ENCODE results near the gene LRMDA.

The LRMDA gene

GRCh38 chr10:76242956-76243355 lies 811.5 kb downstream of the LRMDA start:
- in situ Hi-C loops (cut with HindIII; ENCODE audit: low sequenced_read_pairs) = no loop called here
- TF ChIP-seq CTCF (IDR thresholded peaks at IDR 0.05; ENCODE audit: low read depth, low read length) = no peak
- DNase-seq (ENCODE audit: low read depth, low spot score) = no peak
- H3K4me3 ChIP-seq (ENCODE audit: low read depth, low read length) = no peak overlapping the region

GRCh38 chr10:76244061-76244686 lies 812.8 kb downstream of the LRMDA start:
- no peak for TF ChIP-seq CTCF (IDR thresholded peaks at IDR 0.05; ENCODE audit: low read depth, low read length)
- no peak overlapping the region for H3K4me3 ChIP-seq (ENCODE audit: low read depth, low read length)
- DNase-seq (ENCODE audit: low read depth, low spot score) = no peak
- in situ Hi-C loops (cut with HindIII; ENCODE audit: low sequenced_read_pairs) = no loop called here

GRCh38 chr10:76245951-76246495 lies 814.6 kb downstream of the LRMDA start:
- DNase-seq (ENCODE audit: low read depth, low spot score) = no peak
- TF ChIP-seq CTCF (IDR thresholded peaks at IDR 0.05; ENCODE audit: low read depth, low read length) = no peak
- in situ Hi-C loops (cut with HindIII; ENCODE audit: low sequenced_read_pairs) = no loop called here
- no peak overlapping the region for H3K4me3 ChIP-seq (ENCODE audit: low read depth, low read length)

- TF ChIP-seq CTCF (IDR thresholded peaks at IDR 0.05; ENCODE audit: low read depth, low read length) = no peak
- H3K4me3 ChIP-seq (ENCODE audit: low read depth, low read length) = no peak overlapping the region
- no peak for DNase-seq (ENCODE audit: low read depth, low spot score)
- in situ Hi-C loops (cut with HindIII; ENCODE audit: low sequenced_read_pairs) = no loop called here
Measured at GRCh38 chr10:76248649-76249200, 817.3 kb downstream of the LRMDA start.

GRCh38 chr10:76251841-76252671 lies 820.6 kb downstream of the LRMDA start:
- no peak overlapping the region for H3K4me3 ChIP-seq (ENCODE audit: low read depth, low read length)
- TF ChIP-seq CTCF (IDR thresholded peaks at IDR 0.05; ENCODE audit: low read depth, low read length) = no peak
- in situ Hi-C loops (cut with HindIII; ENCODE audit: low sequenced_read_pairs) = no loop called here
- DNase-seq (ENCODE audit: low read depth, low spot score) = peak; percentile 92

GRCh38 chr10:76252733-76253132 lies 821.3 kb downstream of the LRMDA start:
- TF ChIP-seq CTCF (IDR thresholded peaks at IDR 0.05; ENCODE audit: low read depth, low read length) = no peak
- no peak for DNase-seq (ENCODE audit: low read depth, low spot score)
- no peak overlapping the region for H3K4me3 ChIP-seq (ENCODE audit: low read depth, low read length)
- in situ Hi-C loops (cut with HindIII; ENCODE audit: low sequenced_read_pairs) = no loop called here

All from astrocyte of the spinal cord (primary cell).